ENCODE data around the gene ATP9B.

Gene ATP9B

DNA sequence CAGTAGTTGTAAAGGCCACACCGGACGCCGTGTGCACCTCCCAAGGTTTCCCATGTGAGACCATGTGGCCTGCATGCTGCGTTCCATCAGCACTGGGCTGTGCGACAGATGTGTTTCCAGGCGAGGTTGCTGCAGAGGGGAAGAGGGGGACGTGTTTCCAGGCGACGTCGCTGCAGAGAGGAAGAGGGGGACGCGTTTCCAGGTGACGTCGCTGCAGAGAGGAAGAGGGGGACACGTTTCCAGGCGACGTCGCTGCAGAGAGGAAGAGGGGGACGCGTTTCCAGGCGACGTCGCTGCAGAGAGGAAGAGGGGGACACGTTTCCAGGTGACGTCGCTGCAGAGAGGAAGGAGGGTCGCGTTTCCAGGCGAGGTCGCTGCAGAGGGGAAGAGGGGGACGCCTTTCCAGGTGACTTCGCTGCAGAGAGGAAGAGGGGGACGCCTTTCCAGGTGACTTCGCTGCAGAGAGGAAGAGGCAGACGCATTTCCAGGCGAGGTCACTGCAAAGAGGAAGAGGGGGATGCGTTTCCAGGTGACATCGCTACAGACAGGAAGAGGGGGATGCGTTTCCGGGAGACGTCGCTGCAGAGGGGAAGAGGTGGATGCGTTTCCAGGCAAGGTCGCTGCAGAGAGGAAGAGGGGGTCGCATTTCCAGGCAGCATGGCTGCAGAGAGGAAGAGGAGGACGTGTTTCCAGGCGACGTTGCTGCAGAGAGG, 351.0 kb downstream of the ATP9B start:
- no peak for DNase-seq

GRCh38 chr18:79421275-79421857, 352.2 kb downstream of the ATP9B start:
- DNase-seq = no peak

GRCh38 chr18:79422022-79422782, 353.0 kb downstream of the ATP9B start:
- DNase-seq = no peak

DNA sequence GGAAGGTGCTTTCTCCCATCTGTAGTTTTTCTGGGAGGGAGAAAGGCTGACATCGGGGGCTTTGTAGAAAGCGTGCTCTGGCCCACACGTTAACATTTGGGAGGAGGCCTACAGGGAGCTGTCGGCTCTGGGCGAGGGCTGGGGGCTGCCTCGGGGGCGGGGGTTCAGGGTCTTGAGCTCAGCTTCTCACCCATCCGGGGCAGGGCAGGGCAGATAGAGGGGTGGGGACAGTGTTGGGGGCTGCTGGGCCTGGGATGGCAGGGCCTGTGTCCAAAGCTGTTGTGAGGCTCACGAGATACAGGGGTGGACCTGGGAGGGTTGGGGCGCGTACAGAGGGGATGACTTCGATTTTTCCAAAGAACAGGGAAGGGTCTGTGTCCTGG, 353.6 kb downstream of the ATP9B start:
- no peak for DNase-seq

- DNase-seq = no peak
Measured at GRCh38 chr18:79423211-79424007, 354.2 kb downstream of the ATP9B start.

DNA sequence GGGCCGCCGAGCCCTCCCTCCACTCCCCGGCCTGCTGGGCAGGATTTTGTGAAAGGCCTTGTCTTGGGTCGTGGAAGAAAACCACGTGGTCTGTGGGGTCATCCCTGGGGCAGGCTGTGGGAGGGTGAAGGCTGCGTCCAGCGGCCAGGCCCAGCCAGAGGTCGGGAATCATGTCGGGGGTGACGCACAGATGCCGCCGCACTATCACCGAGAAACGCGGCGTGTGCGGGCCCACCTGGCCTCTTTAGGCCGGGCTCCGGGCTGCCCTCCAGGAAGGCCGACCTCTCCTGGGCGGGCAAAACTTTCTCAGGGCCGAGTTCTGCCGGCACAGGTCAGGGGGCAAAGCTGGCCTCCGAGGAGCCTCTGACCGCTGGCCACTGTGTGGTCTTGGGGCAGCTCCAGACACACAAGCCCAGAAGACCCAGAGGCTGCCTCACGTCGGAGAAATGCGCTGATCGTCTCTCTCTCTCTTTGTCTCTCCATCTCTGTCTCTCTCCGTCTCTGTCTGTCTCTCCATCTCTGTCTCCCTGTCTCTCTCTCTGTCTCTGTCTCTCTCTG, 354.9 kb downstream of the ATP9B start:
- DNase-seq = no peak

DNA sequence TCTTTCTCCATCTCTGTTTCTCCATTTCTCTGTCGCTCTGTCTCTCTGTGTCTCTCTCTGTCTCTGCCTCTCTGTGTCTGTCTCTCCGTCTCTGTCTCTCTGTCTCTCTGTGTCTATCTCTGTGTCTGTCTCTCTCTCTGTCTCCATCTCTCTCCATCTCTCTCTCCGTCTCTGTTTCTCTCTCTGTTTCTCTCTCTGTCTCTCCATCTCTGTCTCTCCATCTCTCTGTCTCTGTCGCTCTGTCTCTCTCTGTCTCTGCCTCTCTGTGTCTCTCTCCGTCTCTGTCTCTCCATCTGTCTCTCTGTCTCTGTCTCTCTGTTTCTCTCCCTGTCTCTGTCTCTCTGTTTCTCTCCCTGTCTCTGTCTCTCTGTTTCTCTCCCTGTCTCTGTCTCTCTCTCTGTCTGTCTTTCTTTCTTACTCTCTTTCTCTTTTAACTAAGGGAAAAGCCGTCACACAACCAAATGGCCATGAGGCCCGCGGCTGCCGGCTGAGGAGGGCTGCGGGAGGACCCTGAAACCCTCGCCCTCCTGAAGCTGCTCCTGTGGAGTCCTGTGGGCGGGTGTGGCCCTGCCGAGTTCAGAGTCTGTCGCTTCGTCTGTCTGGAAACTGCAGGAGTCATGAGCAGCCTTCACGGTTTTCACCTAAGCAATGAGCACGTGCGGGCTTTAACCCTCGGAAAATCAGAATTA, 355.8 kb downstream of the ATP9B start:
- DNase-seq = no peak

GRCh38 chr18:79425569-79425886, 356.3 kb downstream of the ATP9B start:
- DNase-seq = no peak

DNA sequence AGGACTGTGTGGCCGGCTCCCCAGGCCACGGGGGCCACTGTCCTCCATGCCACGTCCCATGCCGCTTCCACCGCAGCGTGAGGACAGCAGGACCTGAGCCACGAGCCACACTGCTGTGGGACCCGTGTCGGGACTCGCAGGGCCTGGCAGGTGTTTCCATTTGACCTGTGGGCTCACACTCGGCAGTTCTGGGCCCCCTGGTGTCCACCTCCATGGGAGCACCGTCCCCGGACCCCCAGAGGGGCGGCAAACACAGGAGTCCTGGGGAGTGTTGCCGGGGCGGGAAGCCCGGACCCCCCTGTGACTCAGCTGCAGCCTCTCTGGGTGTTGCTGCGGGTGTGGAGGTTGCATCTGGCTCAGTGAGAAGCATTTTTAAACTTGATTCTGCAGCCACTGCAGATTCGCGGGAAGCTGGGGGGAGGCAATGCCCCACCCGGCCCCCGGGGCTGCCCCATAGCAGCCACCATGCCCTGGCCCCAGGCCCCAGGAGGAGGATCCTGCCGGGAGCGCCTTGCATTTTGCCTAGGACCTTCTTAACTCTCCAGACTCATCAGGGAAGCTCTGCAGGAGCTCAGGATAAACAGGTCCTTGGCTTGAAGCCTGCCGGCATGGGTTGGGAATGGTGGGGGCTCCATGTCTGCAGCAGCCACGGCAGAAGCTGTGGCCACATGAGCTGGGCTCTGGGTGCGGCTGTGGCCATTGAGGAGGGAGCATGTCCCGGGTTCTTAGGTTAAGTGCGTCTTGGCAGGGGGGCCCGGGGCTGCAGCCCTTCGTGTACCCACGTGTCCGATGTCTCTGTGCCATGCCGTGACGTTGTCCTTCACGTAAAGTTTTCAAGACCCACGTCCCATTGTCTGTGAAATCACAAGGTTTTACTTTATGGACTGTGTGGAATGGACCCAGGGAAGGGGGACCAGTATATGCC, 357.4 kb downstream of the ATP9B start:
- DNase-seq = no peak

- no peak for DNase-seq
Measured at GRCh38 chr18:79427368-79428225, 358.4 kb downstream of the ATP9B start.

Measured in GDM1 (cell line).